GM23338 (cell line): ENCODE data around the gene GNPTG. TPM values are rescaled to one million over a fixed set of nuclear protein-coding genes. Genes with fewer than 3 reads are reported as not detected.

ENCODE experiments used
- ATAC-seq: fragments of 200-7000 bp; cut with Tn5 transposase; 3 replicates; pipeline ENCODE4 v1.9.1; 2020
- DNase-seq: peaks from one replicate; pipeline ENCODE4 v3.0.0-alpha.2; 2015; ENCODE audit warnings: low spot score
- H2AFZ ChIP-seq: fragments of 200-600 bp; sonication (generic); 2 replicates; pipeline ENCODE4 v1.8.0; 2016; ENCODE audit warnings: antibody characterized with exemption, mild to moderate bottlenecking, moderate library complexity
- H3F3A ChIP-seq: fragments of 200-600 bp; sonication (generic); replicated peaks from 2 replicates; pipeline ENCODE4 v1.8.0; 2017; ENCODE audit warnings: antibody characterized with exemption, mixed run types, low read depth
- H3K27ac ChIP-seq: fragments of 200-600 bp; sonication (generic); 2 replicates; pipeline ENCODE4 v1.6.1; 2016; ENCODE audit warnings: low read depth
- H3K27me3 ChIP-seq: fragments of 200-600 bp; sonication (generic); 2 replicates; pipeline ENCODE4 v1.8.0; 2016; ENCODE audit warnings: mild to moderate bottlenecking, mixed run types, moderate library complexity; ENCODE audit not compliant: insufficient read depth
- H3K36me3 ChIP-seq: fragments of 200-600 bp; sonication (generic); 2 replicates; pipeline ENCODE4 v1.8.0; 2016; ENCODE audit warnings: mild to moderate bottlenecking; ENCODE audit not compliant: insufficient read depth
- H3K4me1 ChIP-seq: fragments of 200-600 bp; sonication (generic); 2 replicates; pipeline ENCODE4 v1.8.0; 2016; ENCODE audit warnings: mild to moderate bottlenecking, moderate library complexity; ENCODE audit not compliant: insufficient read depth
- H3K4me2 ChIP-seq: fragments of 200-600 bp; sonication (generic); 2 replicates; pipeline ENCODE4 v1.7.1; 2017; ENCODE audit warnings: mixed run types
- H3K4me3 ChIP-seq: fragments of 200-600 bp; sonication (generic); 2 replicates; pipeline ENCODE4 v1.6.1; 2016; ENCODE audit warnings: mixed run types
- H3K79me2 ChIP-seq: fragments of 200-600 bp; sonication (generic); replicated peaks from 2 replicates; pipeline ENCODE4 v1.8.0; 2017; ENCODE audit warnings: mild to moderate bottlenecking; ENCODE audit not compliant: insufficient read depth
- H3K9me2 ChIP-seq: fragments of 200-600 bp; sonication (generic); 2 replicates; pipeline ENCODE4 v1.8.0; 2017; ENCODE audit not compliant: insufficient read depth
- H4K20me1 ChIP-seq: fragments of 200-600 bp; sonication (generic); replicated peaks from 2 replicates; pipeline ENCODE4 v1.8.0; 2017; ENCODE audit warnings: mild to moderate bottlenecking; ENCODE audit not compliant: insufficient read depth
- H3K27ac Mint-ChIP-seq: 2 replicates; pipeline ENCODE4 v1.8.0; 2020; ENCODE audit warnings: inconsistent platforms, mild to moderate bottlenecking, moderate library complexity, mixed read lengths
- H3K27me3 Mint-ChIP-seq: 3 replicates; pipeline ENCODE4 v1.8.0; 2022; ENCODE audit warnings: low read depth, mild to moderate bottlenecking, moderate library complexity, mixed read lengths, inconsistent platforms; ENCODE audit not compliant: insufficient read depth, poor library complexity
- H3K36me3 Mint-ChIP-seq: 3 replicates; pipeline ENCODE4 v1.8.0; 2021; ENCODE audit warnings: low read depth, mild to moderate bottlenecking, inconsistent platforms, moderate library complexity, mixed read lengths
- H3K4me1 Mint-ChIP-seq: 3 replicates; pipeline ENCODE4 v1.8.0; 2020; ENCODE audit warnings: mild to moderate bottlenecking, inconsistent platforms, mixed read lengths
- H3K4me3 Mint-ChIP-seq: 3 replicates; pipeline ENCODE4 v1.8.0; 2021; ENCODE audit warnings: moderate library complexity, mild to moderate bottlenecking, inconsistent platforms, mixed read lengths
- H3K9me3 Mint-ChIP-seq: 3 replicates; pipeline ENCODE4 v1.8.0; 2020; ENCODE audit warnings: moderate library complexity, mild to moderate bottlenecking, inconsistent platforms, mixed read lengths
- CREB1 ChIP-seq: fragments of 250-450 bp; sonication (Bioruptor Pico); IDR thresholded peaks from 2 replicates; pipeline ENCODE4 v1.5.0; 2020; ENCODE audit warnings: low read depth, mild to moderate bottlenecking, moderate library complexity
- CTCF ChIP-seq, 2 experiments: fragments of 200-600 bp in 1 of 2; sonication (generic) in 1 of 2; conservative IDR thresholded peaks; 2 replicates each; pipeline versions ENCODE4 v1.5.1 to v1.6.1; 2016 to 2017; ENCODE audit warnings: antibody characterized with exemption in 2 of 2, low read depth in 2 of 2, mild to moderate bottlenecking in 2 of 2, moderate library complexity in 1 of 2
- ETS1 ChIP-seq: IDR thresholded peaks from 2 replicates; pipeline ENCODE4 v1.6.1; 2016; ENCODE audit warnings: antibody characterized with exemption
- EZH2 ChIP-seq: fragments of 200-600 bp; sonication (generic); IDR thresholded peaks from one replicate; pipeline ENCODE4 v1.8.0; 2017; ENCODE audit warnings: antibody characterized with exemption, mild to moderate bottlenecking, low read depth; ENCODE audit not compliant: unreplicated experiment
- EZH2phosphoT487 ChIP-seq: fragments of 200-600 bp; sonication (generic); IDR thresholded peaks from one replicate; pipeline ENCODE4 v1.8.1; 2018; ENCODE audit warnings: antibody characterized with exemption; ENCODE audit not compliant: unreplicated experiment
- JUNB ChIP-seq: IDR thresholded peaks from one replicate; pipeline ENCODE4 v1.6.1; 2016; ENCODE audit warnings: antibody characterized with exemption; ENCODE audit not compliant: unreplicated experiment
- NANOG ChIP-seq: IDR thresholded peaks from 2 replicates; pipeline ENCODE4 v1.6.1; 2016; ENCODE audit warnings: antibody characterized with exemption, borderline replicate concordance
- POLR2AphosphoS5 ChIP-seq: IDR thresholded peaks from 2 replicates; pipeline ENCODE4 v1.6.1; 2016; ENCODE audit warnings: antibody characterized with exemption, low read depth
- REST ChIP-seq: IDR thresholded peaks from one replicate; pipeline ENCODE4 v1.6.1; 2018; ENCODE audit warnings: antibody characterized with exemption; ENCODE audit not compliant: unreplicated experiment
- STAT1 ChIP-seq: IDR thresholded peaks from one replicate; pipeline ENCODE4 v1.6.1; 2016; ENCODE audit warnings: antibody characterized with exemption; ENCODE audit not compliant: unreplicated experiment
- ZNF114 ChIP-seq: fragments of 250-450 bp; sonication (Bioruptor Pico); IDR thresholded peaks from 2 replicates; pipeline ENCODE4 v1.5.0; 2020; ENCODE audit warnings: mild to moderate bottlenecking, moderate library complexity
- ZNF331 ChIP-seq: fragments of 250-450 bp; sonication (Bioruptor Pico); IDR thresholded peaks from 2 replicates; pipeline ENCODE4 v1.5.0; 2020; ENCODE audit warnings: low read depth, mild to moderate bottlenecking, moderate library complexity
- ZNF462 ChIP-seq: fragments of 250-450 bp; sonication (Bioruptor Pico); IDR thresholded peaks from 2 replicates; pipeline ENCODE4 v1.5.0; 2020; ENCODE audit warnings: mild to moderate bottlenecking, moderate library complexity
- polyA plus RNA-seq: library from polyadenylated mRNA; unstranded; fragments of >200 nt; fragmentation: Nextera tagmentation; extraction: Ambion mirVana; gene quantifications from 2 replicates; pipeline ENCODE4 v1.2.1, GENCODE V29; 2016
- total RNA-seq: library from RNA; depleted of rRNA; stranded (reverse); fragments of >200 nt; shearing (Covaris generic); gene quantifications from 2 replicates; pipeline ENCODE4 v1.2.3, GENCODE V29; 2014

GNPTG gene
- total and polyA plus RNA-seq, 2 experiments from 2014 or later = 23.3 to 41.0 TPM

- Histone ChIP-seq H3K4me1 (no peaks in the 10 kb centered on the region), H3K79me2 (no peaks in the 10 kb centered on the region), H3K4me3 (no peak overlapping the region), H4K20me1 (no peaks in the 10 kb centered on the region; the same call in 1 of the 2 replicates), H3K27me3 (no peaks in the 10 kb centered on the region), H3K27ac (no peak overlapping the region), H3K4me2 (no peak overlapping the region), H2AFZ (no peak overlapping the region), H3K9me2 (no peaks in the 10 kb centered on the region), H3K36me3 (no peaks in the 10 kb centered on the region), H3F3A (no peaks in the 10 kb centered on the region)
- ATAC-seq (no peak), DNase-seq (no peak)
- no peak for TF ChIP-seq CREB1 (CRISPR knock-in tag)
- TF ChIP-seq REST = no peak
- no peak for TF ChIP-seq POLR2AphosphoS5
- TF ChIP-seq ZNF114 = no peak
- TF ChIP-seq JUNB = no peak
- TF ChIP-seq CTCF (conservative IDR thresholded peaks at IDR 0.05; ENCODE audit: low read depth in 2 of 2) = no peak
- no peak for TF ChIP-seq EZH2phosphoT487
- TF ChIP-seq STAT1 = no peak
- TF ChIP-seq ZNF331 (CRISPR knock-in tag) = no peak
- TF ChIP-seq EZH2 = no peak
- TF ChIP-seq NANOG = no peak
- no peak for TF ChIP-seq ZNF462 (CRISPR knock-in tag)
- TF ChIP-seq ETS1 = no peak
- Mint-ChIP-seq H3K9me3 (no peaks in the 10 kb centered on the region), H3K4me3 (no peak overlapping the region), H3K36me3 (peaks cover 15% of the 10 kb centered on the region; the same call in 2 of the 3 replicates), H3K27me3 (peaks cover 12% of the 10 kb centered on the region), H3K4me1 (no peaks in the 10 kb centered on the region; the same call in 2 of the 3 replicates), H3K27ac (no peak overlapping the region)
These were observed 47.3 kb downstream of the GNPTG start for GRCh38 chr16:1398826-1399581.
